ENCODE data around the gene STAM2.
"Not testable (repeated sequence)": the region's sequence is repeated elsewhere in the genome, so short reads cannot be mapped to it uniquely, and the experiment has no call there.

- not testable (repeated sequence) for TF ChIP-seq CTCF, EP300 (IDR thresholded peaks at IDR 0.05)
Measured at GRCh38 chr2:152169158-152169557, 6.4 kb downstream of the STAM2 start.

Data from ovary (tissue), 3 donors.